ENCODE measurements around the gene TMEM185A.
"Not testable (repeated sequence)": the region's sequence is repeated elsewhere in the genome, so short reads cannot be mapped to it uniquely, and the experiment has no call there.

TMEM185A gene

GRCh38 chrX:149626829-149627228 is 4.8 kb downstream of the TMEM185A start:
- not testable (repeated sequence) for DNase-seq (ENCODE audit: low read depth in 2 of 2)

- DNase-seq (ENCODE audit: low read depth in 2 of 2), result not testable (repeated sequence)
These were observed 11.9 kb downstream of the TMEM185A start for GRCh38 chrX:149619662-149620061.

DNA sequence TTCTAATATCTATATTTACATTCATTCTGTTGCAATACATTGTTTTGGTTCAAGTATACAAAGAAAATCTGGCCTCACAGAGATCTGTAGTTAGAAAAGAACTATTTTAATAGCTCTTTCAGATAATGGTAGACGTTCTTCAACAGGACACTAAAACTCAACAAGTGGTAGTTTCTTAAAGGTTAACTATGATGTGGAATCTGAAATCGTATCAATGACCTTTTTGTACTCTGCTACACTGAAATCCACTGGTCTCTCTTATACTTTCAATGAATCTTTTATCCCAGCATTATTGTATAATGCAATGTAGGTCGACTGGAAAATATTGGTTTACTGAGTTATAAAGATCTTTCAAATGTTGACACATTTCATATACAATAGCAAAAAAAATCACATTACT is 12.7 kb downstream of the TMEM185A start:
- DNase-seq (ENCODE audit: low read depth in 2 of 2), result no peak

GRCh38 chrX:149611623-149612175 is 19.9 kb downstream of the TMEM185A start:
- DNase-seq (ENCODE audit: low read depth in 2 of 2), result no peak

DNA sequence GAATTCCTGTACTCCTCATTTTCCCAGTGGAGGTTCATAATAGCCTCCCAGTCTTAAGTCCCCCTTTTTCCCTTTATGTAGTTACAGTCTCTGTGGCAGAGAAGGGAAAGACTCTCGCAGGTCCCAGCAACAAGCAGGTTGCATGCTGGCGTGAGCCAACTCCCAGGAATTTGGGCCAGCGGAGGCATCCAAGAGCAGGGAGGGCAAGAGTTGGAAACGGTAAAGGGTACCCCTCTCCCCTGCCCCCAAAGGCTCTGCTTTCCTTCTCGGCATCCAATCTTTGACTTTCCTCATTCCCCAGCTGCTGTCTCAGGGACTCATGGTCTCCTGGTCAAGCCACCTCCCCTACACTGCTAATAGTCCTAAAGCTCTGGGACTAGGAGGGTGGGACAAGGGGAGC is 21.1 kb downstream of the TMEM185A start:
- no peak for DNase-seq (ENCODE audit: low read depth in 2 of 2)

DNA sequence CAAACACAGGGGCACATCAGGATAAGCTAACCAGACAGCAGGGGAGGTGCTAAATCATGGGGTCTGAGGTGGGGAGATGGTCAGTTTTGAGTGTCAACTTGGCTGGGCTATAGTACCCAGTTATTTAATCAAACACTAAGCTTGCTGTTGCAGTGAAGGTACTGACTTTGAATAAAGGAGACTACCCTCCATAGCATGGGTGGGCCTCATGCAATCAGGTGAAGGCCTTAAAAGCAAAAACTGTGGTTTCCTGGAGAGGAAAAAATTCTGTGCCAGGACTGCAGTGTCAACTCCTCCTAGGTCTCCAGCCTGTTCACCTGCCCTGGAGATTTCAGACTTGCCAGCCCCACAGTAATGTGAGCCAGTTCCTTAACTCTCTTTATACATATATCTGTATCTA is 23.9 kb downstream of the TMEM185A start:
- no peak for DNase-seq (ENCODE audit: low read depth in 2 of 2)

- not testable (repeated sequence) for DNase-seq (ENCODE audit: low read depth in 2 of 2)
These were observed 26.2 kb downstream of the TMEM185A start for GRCh38 chrX:149605248-149605885.

- DNase-seq (ENCODE audit: low read depth in 2 of 2), result not testable (repeated sequence)
These were observed 33.0 kb downstream of the TMEM185A start for GRCh38 chrX:149598603-149599002.

GRCh38 chrX:149595943-149596342 is 35.6 kb downstream of the TMEM185A start:
- not testable (repeated sequence) for DNase-seq (ENCODE audit: low read depth in 2 of 2)

GRCh38 chrX:149595214-149595613 is 36.4 kb downstream of the TMEM185A start, which contains the start of gene HSFX2:
Gene HSFX2 (minus strand): TSS chrX:149595314. CDS start chrX:149594700, 614 bp downstream.
- DNase-seq (ENCODE audit: low read depth in 2 of 2), result not testable (repeated sequence)

- not testable (repeated sequence) for DNase-seq (ENCODE audit: low read depth in 2 of 2)
These were observed 40.6 kb downstream of the TMEM185A start for GRCh38 chrX:149590993-149591392.

DNA sequence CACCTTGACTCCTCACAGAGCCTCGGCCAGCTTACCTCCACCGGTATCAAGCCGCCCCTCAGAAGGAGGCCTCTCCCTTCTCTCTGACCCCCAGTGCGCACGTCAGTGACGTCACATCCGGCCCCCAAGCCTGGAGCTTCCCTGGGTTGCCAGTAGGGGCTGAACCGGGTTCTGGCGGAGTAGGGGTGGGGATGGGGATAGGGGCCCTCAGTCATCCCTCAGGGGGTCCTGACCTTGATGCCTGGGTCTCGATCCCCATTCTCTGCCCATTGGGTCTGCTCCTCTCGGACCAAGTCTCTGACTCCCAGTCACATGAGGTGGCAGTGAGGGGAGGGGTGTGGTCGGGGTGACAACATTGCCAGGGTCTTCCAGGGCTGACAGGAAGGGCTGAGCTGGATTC is 44.2 kb downstream of the TMEM185A start, which contains the start of gene MAGEA9B:
TSS of gene MAGEA9B (minus strand) at position 101 of the 400 bp plus-strand sequence. CDS start 4,280 bp downstream, outside the sequence.
- not testable (repeated sequence) for DNase-seq (ENCODE audit: low read depth in 2 of 2)

- DNase-seq (ENCODE audit: low read depth in 2 of 2), result not testable (repeated sequence)
These were observed 46.0 kb downstream of the TMEM185A start for GRCh38 chrX:149585631-149586030.

GRCh38 chrX:149573456-149573855 is 58.1 kb downstream of the TMEM185A start:
- not testable (repeated sequence) for DNase-seq (ENCODE audit: low read depth in 2 of 2)

DNA sequence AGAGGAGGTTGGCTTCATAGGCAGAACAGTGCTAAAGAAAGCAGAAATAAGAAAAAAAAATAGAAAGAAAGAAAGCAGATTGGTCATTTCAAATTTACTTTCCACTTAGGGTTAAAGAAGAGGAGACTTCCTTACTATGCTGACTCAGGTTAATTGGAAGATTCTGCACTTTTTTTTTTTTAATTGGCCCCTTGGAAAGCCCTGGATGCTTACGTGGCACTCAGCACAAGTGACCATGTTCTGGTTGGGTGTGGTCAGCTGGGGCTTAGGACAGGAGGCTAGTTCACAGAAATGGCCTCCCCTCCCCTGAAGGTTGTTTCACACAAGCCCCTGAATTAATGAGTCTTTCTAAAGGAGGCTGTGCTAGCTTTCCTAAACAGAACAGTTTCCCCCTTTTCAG is 58.8 kb downstream of the TMEM185A start:
- no peak for DNase-seq (ENCODE audit: low read depth in 2 of 2)

GRCh38 chrX:149571770-149572169 is 59.8 kb downstream of the TMEM185A start:
- no peak for DNase-seq (ENCODE audit: low read depth in 2 of 2)

DNA sequence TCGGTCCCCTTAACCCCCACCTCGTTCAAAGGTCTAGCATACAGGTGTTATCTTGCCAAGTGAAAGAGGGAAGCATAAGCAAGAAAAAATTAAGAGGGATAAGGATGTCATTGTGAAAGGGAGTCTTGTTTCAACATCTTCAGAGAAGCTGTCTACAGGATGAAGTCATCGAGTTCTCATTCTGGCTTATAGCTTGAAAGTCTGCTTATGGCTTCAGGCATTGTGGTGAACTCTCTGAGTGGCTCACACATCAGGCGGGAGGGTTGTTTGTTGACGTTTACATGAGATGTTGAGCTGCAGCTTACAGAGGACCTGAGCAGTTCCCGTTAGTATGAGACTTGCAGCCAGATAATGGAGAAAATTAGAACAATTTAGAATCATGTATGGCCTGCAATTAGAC is 60.9 kb downstream of the TMEM185A start:
- DNase-seq (ENCODE audit: low read depth in 2 of 2), result no peak

DNA sequence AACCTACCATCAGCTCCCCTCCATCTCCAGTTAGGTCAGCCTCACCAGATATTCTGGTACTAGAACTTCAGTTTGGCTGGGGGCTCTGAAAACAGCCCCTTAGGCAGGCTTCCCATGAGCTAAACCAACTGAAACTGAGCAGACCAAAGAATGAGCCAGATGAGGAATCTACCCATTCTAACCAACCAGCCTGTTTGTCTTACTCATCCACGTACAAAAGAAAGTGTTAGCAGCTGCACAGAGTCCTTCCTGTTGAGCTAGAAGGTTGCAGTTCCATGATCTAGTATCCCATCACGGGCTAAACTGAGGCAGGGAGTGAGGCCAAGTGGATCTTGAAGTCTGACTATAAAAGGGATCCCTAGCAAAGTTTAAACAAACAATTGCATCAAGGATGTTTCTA is 61.8 kb downstream of the TMEM185A start:
- no peak for DNase-seq (ENCODE audit: low read depth in 2 of 2)

DNA sequence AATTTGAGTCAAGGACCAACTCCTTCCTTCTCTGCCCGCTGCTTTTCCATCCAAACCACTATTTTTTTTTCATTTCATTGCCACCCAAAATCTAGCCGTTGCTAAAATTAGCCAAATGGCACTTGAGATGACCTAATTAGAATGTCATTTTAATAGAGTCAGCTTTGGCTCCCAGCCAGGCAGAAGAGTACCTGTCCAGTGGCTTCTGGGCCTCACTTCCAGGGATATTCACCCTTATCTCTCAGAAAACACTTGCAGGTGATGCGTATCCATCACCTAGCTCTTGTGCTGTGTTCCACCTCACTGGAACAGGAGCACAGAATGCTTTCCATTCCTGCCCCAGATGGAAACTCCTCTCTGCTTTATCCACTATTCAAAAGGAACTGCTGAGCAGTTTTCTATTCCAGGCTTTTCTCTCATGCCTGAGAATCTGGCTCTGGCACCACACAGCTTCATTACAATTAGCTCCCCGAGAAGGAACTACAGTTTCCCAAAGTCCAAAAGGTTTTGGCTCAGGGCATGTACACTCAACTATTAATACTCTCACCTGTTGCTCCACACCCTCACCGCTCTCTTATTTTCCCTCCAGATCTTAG is 62.8 kb downstream of the TMEM185A start:
- no peak for DNase-seq (ENCODE audit: low read depth in 2 of 2)

DNA sequence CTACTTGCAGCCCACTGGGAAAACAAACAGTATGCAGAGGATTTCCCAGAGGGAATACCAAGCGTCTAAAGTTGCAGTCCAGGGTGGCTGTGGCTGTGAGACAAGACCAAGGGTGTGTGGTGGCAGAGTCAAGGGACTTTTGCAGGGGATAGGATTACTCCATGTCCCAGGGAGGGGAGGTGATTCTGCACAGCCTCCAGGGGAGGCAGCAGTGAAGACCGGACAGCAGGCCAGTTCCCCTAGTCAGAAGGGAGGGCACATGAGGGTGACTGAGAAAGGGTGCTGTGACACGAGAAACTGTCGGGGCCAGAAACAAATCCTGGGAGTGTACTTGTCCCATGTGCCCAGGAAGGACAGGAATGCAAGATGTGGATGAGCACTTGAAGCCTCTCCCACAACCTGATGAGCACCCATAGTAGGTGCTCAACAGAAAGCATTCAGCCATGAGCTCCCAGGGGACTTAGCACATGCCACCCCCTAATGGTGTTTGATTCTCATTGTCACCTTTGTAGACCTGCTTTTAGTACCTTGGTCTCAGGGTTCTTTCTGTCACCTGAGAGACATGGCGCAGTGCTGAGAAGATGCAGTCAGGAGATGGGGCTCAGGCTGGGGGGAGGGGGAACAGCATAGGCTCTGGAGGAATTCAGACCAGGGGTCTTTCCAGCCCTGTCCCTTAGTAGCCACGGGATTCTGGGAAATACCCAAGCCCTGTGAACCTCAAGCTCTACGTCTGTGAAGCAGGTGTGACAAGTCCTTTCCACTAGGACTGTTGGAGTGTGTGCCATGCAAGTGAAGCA is 63.8 kb downstream of the TMEM185A start:
- DNase-seq (ENCODE audit: low read depth in 2 of 2), result no peak

DNA sequence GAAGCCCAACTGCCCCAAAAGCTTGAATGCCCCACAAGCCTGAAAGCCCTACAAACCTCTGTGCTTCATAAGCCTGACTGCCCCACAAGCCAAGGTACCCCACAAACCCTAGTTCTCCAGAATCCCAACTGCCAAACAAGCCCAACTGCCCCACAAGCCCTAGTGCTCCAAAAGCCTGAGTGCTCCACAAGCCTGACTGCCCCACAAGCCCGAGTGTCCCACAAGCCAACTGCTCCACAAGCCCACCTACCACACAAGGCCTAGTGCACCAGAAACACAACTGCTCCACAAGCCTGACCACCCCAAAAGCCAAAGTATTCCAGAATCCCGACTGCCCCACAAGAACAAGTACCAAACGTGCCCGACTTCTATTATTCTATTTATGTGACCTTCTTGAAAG is 68.2 kb downstream of the TMEM185A start:
- no peak for DNase-seq (ENCODE audit: low read depth in 2 of 2)

DNA sequence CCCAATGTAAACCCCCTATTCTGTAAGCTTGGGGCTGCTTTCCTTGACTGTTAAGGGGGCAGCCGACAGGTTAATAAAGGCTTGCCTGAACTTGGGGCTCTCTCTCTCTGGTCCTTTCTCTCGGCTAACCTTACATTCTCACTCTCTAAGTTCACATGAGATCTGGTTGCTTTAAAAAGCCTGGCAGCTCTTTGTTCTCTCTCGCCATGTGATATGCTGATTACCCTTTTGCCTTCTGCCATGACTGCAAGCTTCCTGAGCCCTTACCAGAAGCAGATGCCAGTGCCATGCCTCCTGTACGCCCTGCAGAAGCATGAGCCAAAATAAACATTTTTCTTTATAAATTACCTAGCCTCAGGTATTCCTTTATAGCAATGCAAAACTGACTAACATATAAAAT is 76.3 kb downstream of the TMEM185A start:
- not testable (repeated sequence) for DNase-seq (ENCODE audit: low read depth in 2 of 2)
